HG02798 (cell line): ENCODE results near the gene HAL.
A peak's percentile ranks its signal among the peaks of the same experiment; 100 is the strongest.

Source experiments
- ATAC-seq: cut with Tn5 transposase; IDR thresholded peaks from one replicate; pipeline ENCODE4 v1.9.1; 2021; ENCODE audit warnings: mild to moderate bottlenecking; ENCODE audit not compliant: unreplicated experiment, poor library complexity

The HAL gene, protein sequence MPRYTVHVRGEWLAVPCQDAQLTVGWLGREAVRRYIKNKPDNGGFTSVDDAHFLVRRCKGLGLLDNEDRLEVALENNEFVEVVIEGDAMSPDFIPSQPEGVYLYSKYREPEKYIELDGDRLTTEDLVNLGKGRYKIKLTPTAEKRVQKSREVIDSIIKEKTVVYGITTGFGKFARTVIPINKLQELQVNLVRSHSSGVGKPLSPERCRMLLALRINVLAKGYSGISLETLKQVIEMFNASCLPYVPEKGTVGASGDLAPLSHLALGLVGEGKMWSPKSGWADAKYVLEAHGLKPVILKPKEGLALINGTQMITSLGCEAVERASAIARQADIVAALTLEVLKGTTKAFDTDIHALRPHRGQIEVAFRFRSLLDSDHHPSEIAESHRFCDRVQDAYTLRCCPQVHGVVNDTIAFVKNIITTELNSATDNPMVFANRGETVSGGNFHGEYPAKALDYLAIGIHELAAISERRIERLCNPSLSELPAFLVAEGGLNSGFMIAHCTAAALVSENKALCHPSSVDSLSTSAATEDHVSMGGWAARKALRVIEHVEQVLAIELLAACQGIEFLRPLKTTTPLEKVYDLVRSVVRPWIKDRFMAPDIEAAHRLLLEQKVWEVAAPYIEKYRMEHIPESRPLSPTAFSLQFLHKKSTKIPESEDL

DNA sequence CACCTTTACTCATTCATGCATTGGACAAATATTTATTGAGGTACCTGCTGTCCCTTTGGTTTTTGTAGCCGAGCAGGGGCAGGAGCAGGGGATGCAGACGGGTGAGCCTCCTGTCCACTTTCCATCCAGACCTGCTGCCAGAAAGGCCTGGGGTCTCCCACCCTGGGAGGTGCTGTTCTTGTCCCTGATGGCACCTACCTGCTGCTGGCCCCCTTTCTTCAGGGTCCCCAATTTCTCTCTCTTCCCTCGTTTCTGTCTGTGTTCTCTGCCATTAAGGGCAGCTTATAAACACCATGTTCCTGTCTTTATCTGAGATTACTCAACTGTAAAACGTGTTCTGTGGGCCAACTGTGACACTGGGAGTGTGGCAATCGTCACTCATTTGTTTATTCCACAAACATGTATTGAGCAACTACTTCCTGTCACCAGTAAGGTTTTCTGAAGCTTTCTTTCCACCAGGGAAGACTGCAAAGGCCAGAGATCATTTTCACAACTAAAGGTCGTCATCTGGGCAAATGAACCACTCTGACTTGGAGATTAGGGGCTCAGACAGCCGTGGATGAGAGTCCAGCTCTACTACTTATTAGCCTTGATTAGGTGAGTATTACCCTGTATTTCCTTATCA is at the start of gene HAL:
Gene HAL (minus strand): TSS at position 311 of the 625 bp plus-strand sequence. CDS start 434 bp downstream, outside the sequence.
- ATAC-seq: no peak

DNA sequence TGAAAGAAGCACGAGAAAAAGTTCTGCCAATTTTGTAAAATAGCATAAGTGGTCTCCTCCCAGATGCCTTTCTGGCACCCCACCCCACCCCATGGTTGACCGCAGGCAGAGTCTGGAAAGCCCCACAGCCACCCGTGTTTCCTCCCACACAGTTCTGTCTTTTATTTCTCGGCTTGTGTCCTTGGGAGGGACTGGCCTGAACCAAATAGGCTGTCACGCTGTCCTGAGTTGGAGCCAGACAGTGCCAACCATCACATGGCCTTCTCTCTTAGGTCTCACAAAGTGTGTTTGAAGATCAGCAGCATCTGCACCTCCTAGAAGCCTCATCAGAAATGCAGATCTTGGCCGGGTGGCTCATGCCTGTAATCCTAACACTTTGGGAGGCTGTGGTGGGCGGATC is 49.4 kb upstream of the HAL start:
- ATAC-seq: no peak

DNA sequence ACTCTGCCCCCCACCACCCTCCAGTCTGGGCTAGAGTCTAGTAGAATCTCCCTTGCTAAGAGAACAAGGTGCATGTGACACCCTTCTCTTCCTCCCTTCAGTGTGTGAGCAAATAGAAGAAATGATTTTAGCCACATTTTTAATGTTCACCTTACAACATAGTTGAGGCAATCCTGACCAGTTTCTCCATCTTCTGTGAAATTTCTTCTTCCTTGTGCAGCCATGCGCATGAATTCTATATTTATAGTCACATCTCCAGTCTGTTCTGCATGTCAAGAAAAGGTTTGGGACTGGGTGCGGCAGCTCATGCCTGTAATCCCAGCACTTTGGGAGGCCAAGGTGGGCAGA is 48.8 kb upstream of the HAL start:
- no peak for ATAC-seq

DNA sequence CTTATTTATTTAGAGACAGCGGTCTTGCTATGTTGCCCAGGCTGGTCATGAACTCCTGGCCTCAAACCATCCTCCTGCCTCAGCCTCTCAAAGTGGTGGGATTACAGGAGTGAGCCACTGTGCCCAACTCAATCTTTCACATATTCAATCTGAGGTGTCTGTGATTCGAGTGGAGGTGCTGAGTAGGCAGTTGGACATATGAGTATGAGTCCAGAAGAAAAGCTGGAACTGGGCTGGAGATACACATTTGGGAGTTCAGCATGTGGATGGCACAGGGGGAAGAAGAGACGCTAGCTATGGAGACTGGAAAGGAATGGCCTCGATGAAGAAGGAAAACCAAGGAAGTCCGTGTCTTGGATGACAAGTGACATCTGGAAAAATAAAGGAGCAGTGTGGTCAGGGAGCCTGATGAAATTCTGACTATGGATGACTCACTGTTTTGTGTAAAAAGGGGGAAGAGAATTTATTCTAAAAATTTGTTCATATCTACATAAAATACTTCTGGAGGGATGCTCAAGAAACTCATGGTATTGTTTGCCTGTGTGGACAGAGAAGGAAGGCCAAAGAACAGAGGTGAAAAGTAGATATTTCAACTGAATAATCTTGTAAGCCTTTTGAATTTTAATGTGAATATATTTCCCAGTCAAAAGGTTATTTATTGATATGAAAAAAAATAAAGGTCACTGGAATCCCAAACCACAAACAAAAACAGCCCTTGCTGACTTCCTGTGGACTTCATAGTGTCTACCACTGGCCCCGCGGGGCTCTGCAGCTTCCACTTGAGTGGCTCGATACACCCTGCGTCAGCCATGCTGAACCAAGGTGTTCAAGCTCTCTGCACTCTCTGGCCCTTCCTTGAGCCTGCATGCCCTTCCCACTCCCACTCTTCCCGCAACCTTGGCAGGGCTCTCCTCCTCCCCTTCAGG is 48.1 kb upstream of the HAL start:
- ATAC-seq: no peak

DNA sequence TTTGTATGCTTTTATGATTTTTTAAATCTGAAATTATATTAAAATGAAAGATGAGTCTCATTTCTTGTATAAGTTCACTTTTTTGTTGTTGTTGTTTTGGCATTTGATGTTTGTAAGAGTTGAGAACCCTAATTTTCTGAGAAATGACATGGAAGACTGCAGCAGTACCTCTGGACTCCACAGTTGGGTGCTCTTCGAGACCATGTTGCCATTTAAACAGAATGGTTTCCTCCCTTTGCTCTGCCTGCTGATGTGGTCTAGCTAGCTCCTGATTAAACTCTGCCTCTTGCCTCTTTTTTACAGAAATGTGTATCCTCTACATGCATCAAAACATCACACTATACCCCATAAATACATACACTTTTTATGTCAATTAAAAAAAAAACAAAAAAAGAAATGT is 45.0 kb upstream of the HAL start:
- no peak for ATAC-seq

DNA sequence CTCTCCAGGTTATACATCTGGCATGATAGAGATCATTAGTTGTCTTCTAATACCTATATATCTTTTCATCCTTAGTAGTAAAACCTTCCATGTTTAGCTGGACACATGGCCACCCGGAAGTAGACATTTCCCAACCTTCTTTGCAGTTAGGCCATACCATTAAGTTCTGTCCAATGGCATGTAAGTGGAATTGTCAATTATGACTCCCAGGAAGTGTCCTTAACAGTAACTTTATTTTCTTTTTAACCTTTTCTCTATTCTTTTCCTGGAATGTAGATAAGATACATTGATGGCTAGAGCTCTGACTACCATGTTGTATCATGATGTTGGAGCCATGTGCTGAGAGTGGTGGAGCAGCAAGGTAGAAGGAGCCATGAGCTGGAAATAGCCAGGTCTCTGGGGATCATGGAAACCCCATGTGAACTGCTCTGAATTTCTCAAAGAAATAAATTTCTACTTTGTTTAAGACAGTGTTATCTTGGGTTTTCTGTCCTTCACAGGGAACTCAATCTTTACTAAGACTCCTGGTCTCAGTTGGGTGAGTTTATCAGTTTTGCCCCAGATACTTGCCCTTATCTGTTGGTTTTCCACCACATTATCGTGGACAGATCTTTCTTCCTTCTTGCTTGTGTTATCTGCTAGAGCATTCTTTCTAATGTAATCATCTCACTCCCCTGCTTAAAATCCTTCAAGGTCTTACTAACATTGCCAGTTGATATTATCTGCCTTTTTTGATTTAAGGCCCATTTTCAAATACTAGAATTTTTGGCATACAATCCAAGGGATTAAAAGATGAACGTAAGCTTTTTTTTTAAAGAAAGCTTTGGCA is 44.4 kb upstream of the HAL start:
- no peak for ATAC-seq

DNA sequence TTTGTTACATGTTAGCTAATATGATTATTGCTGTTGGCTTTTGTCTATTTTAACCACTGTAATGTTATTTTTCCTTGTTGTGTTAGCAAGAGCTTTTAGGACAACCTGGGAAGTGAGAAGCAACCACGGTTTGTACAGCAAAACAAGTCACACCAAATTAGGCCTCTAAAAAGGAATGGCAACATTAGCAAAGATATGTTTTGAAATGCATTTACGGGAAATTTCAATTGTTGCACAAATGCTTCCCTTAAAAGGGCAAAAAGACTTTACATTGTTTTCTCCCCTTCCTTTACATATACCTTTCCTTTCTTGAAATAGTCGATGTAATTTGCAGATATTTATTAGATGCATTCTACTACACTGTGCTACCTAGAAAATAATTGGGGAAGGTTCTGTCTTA is 43.4 kb upstream of the HAL start:
- ATAC-seq: no peak

DNA sequence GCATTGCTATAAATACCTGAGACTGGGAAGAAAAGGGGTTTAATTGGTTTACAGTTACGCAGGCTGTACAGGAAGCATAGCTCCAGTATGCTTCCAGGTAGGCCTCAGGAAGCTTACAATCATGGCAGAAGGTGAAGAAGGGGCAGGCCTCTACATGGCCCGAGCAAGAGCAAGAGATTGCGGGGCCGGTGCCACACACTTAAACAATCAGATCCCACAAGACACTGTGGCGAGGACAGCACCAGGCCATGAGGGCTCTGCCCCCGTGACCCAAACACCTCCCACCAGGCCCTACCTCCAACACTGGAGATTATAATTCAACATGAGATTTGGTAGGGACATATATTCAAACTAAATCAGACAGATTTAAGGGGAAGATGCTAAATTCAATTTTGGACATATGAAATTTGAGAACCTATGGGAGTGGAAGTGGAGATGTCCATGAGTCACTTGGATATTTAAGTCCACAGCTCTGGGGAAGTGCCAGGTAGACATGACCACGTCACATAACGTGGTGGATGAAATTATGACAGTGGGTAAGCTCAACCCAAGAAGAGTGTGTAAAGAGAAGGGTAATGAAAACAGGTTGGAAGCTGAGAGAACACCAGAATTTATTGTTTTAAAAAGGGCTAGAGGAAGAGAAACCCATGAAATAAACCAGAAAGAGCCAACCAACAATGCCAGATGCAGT is 40.8 kb upstream of the HAL start:
- ATAC-seq: no peak

DNA sequence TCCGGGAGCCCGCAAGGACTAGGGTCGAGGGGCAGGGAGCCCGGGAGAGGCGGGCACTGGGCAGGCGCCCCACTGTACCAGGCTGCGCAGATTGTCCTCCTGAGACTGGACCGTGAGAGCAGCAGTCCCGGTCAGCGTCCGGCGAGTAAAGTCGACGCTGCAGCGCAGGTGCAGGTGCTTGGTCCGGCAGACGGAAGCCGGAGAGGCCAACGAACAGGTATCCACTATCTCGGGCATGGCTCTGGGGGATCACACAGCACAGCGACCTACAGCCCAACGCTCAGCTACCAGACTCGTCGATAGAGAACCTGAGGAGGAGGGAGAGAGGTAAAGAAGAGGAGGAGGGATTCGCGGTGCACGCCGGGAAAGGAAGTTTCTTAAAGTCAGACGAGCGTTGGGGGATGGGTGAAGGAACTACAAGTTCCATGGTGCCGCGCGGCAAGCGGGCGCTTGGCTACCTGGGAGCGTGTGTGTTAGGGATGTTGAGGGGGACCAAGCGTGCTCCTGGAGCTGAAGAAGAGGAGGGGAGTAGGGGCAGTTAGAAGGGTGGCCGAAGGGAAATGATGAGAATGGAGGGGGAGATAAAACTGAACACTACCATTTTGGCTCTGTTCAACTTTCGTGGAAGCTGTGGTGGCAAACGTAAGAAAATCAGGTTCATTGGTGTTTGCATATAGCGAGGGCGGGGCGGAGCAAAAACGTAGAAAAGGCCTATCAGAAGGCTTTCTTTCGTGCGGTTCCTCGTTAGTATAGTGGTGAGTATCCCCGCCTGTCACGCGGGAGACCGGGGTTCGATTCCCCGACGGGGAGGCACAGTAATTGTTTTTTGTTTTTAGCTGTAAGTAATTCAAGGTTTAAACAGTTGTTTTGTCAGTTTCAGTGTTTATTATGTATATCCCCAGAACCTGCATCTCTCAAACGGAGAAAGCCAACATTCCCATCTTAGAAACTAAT is 39.4 kb upstream of the HAL start, which contains the start of gene LTA4H:
Gene LTA4H (minus strand): TSS at position 305 of the 954 bp plus-strand sequence. CDS start 68 bp downstream, at position 237.
- peak; percentile 92 for ATAC-seq

DNA sequence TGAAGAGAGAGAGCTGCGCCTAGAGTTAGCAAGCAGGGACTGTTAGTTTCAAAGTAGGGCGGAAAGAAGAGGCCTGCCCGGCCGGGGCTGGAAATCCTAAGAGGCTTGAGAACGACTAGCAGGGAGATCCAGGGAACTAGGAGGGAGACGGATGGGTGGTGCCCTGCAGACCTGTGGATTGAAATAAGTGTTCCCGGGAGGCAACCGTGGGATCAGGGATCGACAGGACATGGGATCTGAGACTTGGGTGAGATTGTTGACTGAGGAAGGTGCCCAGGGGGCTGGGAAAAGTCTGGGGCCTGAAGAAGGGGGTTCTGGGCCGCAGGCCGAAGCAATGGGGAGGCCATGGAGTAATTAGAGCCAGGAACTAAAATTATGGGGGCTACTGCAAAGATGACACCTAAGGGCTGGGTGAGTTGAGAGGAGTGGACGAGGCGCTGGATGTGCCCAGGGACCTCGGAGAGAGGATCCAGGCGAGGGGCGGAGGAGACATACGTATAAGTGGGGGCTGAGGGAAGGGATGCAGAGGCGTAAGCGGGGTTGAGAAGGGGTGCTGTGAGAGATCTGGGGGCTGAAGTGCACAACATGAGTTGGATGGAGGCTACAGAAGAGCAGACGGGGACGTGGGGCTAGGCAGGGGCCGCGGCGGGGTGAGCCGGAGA is 38.6 kb upstream of the HAL start:
- ATAC-seq: no peak

DNA sequence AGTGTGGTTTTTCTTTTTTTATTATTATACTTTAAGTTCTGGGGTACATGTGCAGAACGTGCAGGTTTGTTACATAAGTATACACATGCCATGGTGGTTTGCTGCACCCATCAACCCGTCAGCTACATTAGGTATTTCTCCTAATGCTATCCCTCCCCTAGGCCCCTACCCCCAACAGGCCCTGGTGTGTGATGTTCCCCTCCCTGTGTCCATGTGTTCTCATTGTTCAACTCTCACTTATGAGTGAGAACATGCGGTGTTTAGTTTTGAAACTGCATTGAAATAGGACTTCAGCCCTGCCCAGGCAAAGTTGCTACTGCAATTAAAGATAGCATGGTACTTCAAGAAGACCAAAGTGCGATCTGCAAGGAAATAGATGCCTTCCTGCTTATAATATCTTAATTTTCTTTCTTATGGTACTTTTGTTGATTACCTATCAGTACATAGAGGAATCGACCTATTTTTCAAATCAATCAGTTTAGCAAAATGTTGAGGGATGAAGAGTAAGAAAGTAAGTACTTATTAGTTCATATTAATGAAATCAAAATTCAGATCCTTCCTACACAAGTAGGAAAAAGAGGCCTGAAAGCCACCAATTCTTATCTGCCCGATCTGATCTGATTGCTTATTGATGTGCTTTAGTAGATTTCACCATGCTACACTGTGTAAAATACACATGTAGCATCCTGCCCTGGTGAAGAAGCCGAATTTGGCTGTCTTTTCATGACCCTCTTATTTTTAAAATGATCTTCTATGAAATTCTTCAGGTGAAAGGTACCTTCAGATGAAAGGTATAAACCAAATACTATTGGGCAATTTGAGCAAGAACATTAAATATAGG is 37.6 kb upstream of the HAL start:
- no peak for ATAC-seq

DNA sequence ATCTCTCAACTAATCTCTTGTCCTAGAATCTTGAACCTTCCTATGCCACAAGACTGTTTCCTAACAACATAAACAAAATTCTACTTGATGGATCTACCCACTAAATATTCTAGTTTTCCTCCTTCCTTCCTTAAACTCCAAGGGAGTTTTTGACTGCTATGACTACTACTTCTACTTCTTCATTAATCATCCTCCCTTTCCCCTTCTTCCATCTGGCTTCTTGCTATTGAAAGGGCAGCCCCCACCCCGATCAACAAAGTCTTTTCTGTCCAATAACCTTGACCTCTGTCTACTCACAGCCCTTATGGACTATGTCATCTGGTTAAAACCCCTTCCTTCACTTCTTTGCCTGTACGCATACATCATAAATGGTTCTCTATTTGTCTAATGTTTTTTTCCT is 33.7 kb upstream of the HAL start:
- ATAC-seq: no peak

DNA sequence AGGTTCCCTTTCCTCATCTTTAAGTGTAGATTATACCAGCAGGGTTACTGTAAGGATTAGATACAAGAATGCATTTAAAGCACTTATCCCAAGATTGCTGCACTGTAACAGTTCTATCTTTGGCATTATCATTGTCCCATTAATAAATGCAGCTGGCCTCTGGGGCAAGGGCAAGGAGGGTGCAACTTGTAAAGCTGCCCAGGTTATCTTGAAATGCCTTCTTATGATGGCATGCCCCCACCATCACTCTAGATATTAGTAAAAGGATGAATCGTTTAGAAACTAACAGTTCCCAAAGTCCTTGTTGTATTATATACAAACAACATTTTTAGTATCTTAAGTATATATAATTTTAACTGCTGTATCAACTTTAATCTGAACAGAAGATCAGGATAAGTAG is 32.4 kb upstream of the HAL start:
- no peak for ATAC-seq

DNA sequence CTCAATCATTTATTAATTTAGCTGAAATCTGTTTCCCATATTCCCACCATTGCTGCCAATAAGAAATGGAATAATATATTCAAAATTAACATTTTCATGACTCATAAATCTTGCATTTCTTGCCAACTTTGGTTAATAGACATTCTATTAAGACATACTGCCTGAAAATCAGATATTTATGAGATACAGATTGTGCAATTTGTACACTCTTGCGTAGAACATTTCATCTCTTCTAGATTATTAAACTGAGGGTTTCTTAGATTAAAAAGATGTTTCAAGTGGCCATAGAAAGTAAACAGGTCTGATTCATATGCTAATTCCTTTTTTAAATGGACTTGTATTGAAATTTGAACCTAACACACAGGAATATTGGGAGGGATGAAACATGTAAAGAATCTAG is 30.2 kb upstream of the HAL start:
- no peak for ATAC-seq

DNA sequence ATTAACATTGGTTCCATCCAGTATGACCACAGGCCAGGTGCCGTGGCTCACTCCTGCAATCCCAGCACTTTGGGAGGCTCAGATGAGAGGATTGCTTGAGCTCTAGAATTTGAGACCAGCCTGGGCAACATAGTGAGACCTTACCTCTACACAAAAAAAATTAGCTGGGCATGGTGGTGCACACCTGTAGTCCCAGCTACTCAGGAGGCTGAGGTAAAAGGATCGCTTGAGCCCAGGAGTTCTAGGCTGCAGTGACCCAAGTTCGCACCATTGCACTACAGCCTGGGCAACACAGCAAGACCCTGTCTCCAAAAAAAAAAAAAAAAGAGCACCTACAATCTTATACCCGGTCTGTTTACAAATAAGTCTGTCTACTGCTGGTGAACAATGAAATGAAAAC is 29.4 kb upstream of the HAL start:
- ATAC-seq: no peak

DNA sequence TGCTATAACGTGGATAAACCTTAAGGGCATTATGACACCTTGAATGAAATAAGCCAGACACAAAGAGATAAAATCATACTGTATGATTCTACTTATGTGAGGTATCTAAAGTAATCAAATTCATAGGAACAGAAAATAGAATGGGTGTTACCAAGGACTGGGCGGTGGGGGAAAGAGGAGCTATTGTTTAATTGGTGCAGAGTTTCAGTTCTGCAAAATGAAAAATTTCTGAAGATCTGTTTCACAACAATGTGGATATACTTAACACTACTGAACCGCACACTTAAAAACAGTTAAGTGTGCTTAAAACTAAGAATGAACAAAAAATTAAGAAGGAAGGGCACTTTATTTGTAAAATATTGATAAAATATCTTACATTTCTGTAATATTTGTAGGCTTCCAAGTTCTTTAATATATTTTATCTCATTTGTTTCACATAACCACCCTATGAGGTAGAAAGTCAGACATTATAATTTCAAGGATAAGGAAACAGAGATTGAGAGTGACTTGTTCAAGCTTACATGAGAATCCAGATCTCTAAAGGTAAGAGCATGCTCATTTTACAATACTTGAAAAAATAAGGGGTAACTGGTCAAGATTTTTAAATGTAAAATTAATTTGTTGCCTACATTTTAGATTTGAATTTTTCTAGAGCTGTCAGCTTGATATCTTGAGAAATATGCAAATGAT is 24.3 kb upstream of the HAL start:
- peak; percentile 95 for ATAC-seq
